Activated CD4-positive, alpha-beta memory T cell treated with anti-CD3 and anti-CD28 coated beads for 36 hours (primary cell): ENCODE results near the gene GMNN. TPM values are rescaled to one million over a fixed set of nuclear protein-coding genes. Genes with fewer than 3 reads are reported as not detected.
"Not testable (repeated sequence)": the region's sequence is repeated elsewhere in the genome, so short reads cannot be mapped to it uniquely, and the experiment has no call there.

ENCODE experiments used
- CTCF ChIA-PET: fragments of 350-600 bp; sonication (Branson Sonifier 250); formaldehyde crosslinking; loops from one replicate; lab custom pipeline; 2021; ENCODE audit warnings: antibody characterized with exemption, inconsistent platforms; lab: Charles Lee
- POLR2A ChIA-PET: fragments of 350-600 bp; sonication (Branson Sonifier 250); formaldehyde crosslinking; loops from one replicate; lab custom pipeline; 2021; ENCODE audit warnings: antibody characterized with exemption; lab: Charles Lee
- DNase-seq: peaks from one replicate; pipeline ENCODE4 v3.0.0-alpha.2; 2020
- H3K27ac Mint-ChIP-seq: one replicate; pipeline ENCODE4 v1.8.0; 2021; ENCODE audit warnings: mixed read lengths
- H3K27me3 Mint-ChIP-seq: one replicate; pipeline ENCODE4 v1.8.0; 2021; ENCODE audit warnings: mixed read lengths
- H3K36me3 Mint-ChIP-seq: one replicate; pipeline ENCODE4 v1.8.0; 2021; ENCODE audit warnings: mixed read lengths
- H3K4me1 Mint-ChIP-seq: one replicate; pipeline ENCODE4 v1.8.0; 2021; ENCODE audit warnings: low read depth, mixed read lengths
- H3K4me3 Mint-ChIP-seq: one replicate; pipeline ENCODE4 v1.8.0; 2021; ENCODE audit warnings: mild to moderate bottlenecking, mixed read lengths
- H3K9me3 Mint-ChIP-seq: one replicate; pipeline ENCODE4 v1.8.0; 2021; ENCODE audit warnings: mixed read lengths
- intact Hi-C: fragments of 100-400 bp; cut with micrococcal nuclease; formaldehyde crosslinking; loops from one replicate; pipeline ENCODE4 v1.15.1; 2023
- total RNA-seq, 2 experiments: library from RNA; stranded (reverse); gene quantifications; one replicate each; pipeline ENCODE4 v1.2.3, GENCODE V29; 2021

GMNN gene
- total RNA-seq, 2 experiments from 2014 or later = 76.5 to 77.4 TPM

DNA sequence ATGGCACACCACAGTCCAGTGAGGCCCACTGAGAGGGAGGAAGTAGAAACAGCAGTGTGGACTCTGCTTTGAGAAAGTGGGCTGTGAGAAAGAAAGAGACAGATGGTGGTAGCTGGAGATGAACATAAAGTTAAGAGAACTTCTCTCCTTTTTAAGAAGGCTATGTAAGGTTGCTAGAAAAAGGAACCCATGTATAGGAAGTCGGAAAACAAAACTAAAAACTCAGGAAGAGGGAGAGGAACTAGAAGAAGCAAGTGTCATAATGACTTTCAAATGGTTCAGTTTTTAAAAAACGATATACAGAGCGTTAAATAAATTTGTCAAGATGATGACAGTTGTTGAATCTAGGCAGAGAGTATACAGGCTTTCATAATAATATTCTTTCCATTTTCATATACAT is 25.4 kb upstream of the GMNN start:
- H3K27me3 Mint-ChIP-seq = peaks cover 2% of the 10 kb centered on the region
- no peak overlapping the region for H3K27ac Mint-ChIP-seq
- H3K4me1 Mint-ChIP-seq = peaks cover 2% of the 10 kb centered on the region
- peaks cover 3% of the 10 kb centered on the region for H3K9me3 Mint-ChIP-seq
- no peak for DNase-seq
- H3K4me3 Mint-ChIP-seq = no peak overlapping the region
- POLR2A ChIA-PET = no interaction called here
- CTCF ChIA-PET = interaction anchor here (0.6 kb wide), 1 partner anchor 163 kb away, joined by 4 read pairs; no protein-coding TSS in a partner anchor
- intact Hi-C loops = no loop called here
- H3K36me3 Mint-ChIP-seq = no peaks in the 10 kb centered on the region

DNA sequence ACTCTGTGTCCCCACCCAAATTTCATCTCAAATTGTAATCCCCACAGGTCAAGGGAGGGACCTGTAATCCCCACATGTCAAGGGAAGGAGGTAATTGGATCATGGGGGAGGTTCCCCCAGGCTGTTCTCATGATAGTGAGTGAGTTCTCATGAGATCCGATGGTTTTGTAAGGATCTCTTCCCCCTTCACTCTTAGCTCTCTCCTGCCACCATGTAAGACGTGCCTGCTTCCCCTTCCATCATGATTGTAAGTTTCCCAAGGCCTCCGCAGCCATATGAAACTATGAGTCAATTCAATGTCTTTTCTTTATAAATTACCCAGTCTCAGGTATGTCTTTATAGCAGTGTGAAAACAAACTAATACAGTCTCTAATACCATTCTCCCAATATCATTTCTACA is 23.9 kb upstream of the GMNN start:
- H3K4me1 Mint-ChIP-seq, H3K27me3 Mint-ChIP-seq, H3K27ac Mint-ChIP-seq, H3K9me3 Mint-ChIP-seq, H3K36me3 Mint-ChIP-seq, DNase-seq, H3K4me3 Mint-ChIP-seq, CTCF ChIA-PET, intact Hi-C loops: not testable (repeated sequence)
- POLR2A ChIA-PET = interaction anchor here (1.4 kb wide), 1 partner anchor 39 kb away, joined by 4 read pairs; no protein-coding TSS in a partner anchor

DNA sequence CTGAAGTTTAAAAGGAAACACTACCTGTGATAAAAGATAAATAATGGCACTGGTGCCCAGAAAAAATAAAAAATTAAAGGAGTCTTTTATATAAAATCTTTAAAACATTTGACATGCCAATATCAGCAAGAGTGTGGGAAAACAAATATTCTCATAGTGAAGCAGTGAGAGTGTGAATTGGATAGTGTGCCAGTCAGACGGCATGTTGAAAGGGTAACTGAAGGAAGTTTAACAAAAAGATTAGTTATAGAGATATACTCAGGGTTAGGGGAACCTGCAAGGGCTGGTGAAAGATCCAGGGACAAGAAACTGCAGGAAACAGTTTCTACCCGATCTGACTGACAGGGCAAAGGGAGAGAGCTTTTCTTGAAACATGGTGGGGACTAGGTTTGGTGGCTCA is 22.2 kb upstream of the GMNN start:
- CTCF ChIA-PET = no interaction called here

DNA sequence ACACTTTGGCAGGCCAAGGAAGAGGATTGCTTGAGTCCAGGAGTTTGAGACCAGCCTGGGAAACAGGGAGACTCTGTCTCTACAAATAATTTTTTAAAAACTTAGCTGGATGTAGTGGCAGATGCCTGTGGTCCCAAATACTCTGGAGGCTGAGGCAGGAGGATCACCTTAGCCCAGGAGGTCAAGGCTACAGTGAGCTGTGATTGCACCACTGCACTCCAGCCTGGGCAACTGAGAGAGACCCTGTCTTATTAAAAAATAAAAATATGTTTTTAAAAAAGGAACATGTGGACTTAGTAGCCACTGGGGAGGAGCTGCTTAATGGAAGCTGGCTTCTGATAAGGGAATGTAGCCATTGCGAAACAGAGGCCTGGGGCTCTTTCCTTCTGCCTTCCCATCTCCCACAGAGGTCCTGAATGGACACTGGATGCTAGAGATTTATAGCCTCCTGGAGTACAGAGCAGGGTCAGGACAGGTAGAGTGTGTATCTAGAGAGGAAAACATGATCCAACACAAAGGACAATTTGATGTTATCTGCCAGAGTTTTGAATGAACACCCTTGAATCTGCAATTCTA is 21.7 kb upstream of the GMNN start:
- H3K4me3 Mint-ChIP-seq = no peak overlapping the region
- ChIA-PET POLR2A (no interaction called here), CTCF (no interaction called here)
- DNase-seq = no peak
- peaks cover 1% of the 10 kb centered on the region for H3K27me3 Mint-ChIP-seq
- no peaks in the 10 kb centered on the region for H3K4me1 Mint-ChIP-seq
- H3K9me3 Mint-ChIP-seq = peaks cover 3% of the 10 kb centered on the region
- H3K36me3 Mint-ChIP-seq = no peaks in the 10 kb centered on the region
- intact Hi-C loops = no loop called here
- no peak overlapping the region for H3K27ac Mint-ChIP-seq

More for the DNA sequence above, 22.2 kb upstream of the GMNN start:
- H3K9me3 Mint-ChIP-seq = peaks cover 3% of the 10 kb centered on the region
- H3K4me1 Mint-ChIP-seq = no peaks in the 10 kb centered on the region
- intact Hi-C loops = no loop called here
- no peak overlapping the region for H3K4me3 Mint-ChIP-seq
- H3K27me3 Mint-ChIP-seq = peaks cover 1% of the 10 kb centered on the region
- POLR2A ChIA-PET = no interaction called here
- no peak for DNase-seq
- no peaks in the 10 kb centered on the region for H3K36me3 Mint-ChIP-seq
- H3K27ac Mint-ChIP-seq = no peak overlapping the region

DNA sequence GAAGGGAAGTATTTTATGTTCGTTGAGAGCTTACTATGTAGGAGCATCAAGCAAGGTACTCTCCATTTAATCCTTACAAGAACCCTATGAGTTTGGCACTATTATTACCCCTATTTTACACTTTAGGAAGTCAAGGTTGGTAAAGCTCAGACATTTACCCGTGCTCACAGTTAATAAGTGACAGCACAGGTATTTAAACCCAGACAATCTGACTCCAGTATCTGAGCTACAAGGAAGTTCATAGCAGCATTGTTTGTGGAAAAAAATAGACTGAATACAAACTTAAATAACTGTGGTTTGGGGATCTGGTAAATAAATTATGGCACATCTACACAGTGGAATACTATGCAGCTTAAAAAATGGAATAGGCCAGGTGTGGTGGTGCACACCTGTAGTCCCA is 21.2 kb upstream of the GMNN start:
- intact Hi-C loops = no loop called here
- Mint-ChIP-seq H3K36me3 (no peaks in the 10 kb centered on the region), H3K4me3 (no peak overlapping the region), H3K27me3 (peaks cover 1% of the 10 kb centered on the region), H3K9me3 (peaks cover 3% of the 10 kb centered on the region), H3K27ac (no peak overlapping the region), H3K4me1 (no peaks in the 10 kb centered on the region)
- CTCF ChIA-PET = no interaction called here
- DNase-seq = no peak
- POLR2A ChIA-PET = no interaction called here

DNA sequence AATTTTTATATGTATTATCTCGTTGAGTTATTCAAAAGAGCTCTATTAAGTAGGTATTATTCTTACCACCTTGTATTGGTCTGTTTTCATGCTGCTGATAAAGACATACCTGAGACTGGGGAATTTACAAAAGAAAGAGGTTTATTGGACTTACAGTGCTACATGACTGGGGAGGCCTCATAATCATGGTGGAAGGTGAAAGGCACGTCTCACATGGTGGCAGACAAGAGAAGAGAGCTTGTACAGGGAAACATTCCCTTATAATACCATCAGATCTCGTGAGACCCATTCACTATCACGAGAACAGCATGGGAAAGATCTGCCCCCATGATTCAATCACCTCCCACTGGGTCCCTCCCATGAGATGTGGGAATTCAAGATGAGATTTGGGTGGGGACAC is 20.4 kb upstream of the GMNN start:
- H3K4me1 Mint-ChIP-seq, intact Hi-C loops, DNase-seq, H3K27me3 Mint-ChIP-seq, H3K4me3 Mint-ChIP-seq, H3K9me3 Mint-ChIP-seq, CTCF ChIA-PET, POLR2A ChIA-PET, H3K36me3 Mint-ChIP-seq, H3K27ac Mint-ChIP-seq: not testable (repeated sequence)

DNA sequence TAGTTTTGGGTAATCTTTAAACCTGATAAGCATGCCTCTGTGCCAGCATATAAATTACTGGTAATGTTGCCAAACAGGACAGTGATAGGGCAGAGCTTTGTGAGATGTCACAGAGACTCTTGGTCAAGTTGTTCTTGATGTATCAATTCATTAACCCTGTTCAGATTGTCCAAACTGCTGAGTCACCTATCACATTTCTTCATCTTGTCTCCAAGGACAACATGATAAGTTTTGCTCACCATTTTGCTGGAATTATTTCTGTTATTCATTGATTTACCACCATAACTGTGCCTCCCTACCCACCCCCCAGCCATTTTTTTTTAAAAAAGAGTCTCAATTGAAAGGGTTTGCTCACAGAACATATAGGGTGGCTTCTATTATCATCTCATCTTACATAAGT is 19.5 kb upstream of the GMNN start:
- H3K27ac Mint-ChIP-seq = no peak overlapping the region
- ChIA-PET CTCF (no interaction called here), POLR2A (no interaction called here)

DNA sequence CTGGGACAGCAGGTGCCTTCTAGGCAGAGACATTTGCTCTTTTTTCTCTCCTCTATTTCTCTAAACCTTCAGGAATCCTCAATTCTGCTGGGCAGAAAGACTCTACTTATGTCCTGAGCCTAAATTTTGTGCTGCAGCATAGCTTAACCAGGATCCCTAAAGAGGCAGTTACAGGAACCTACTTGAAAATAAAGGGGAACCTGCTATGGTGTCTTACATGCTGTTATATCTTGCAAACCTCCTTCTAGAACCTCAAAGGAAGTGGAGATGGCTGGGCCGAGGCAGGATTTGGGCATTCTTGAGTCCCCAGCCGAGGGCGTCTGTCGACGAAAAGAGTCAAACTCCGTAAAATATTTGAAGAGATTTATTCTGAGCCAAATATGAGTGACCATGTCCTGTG is 17.1 kb upstream of the GMNN start:
- DNase-seq = no peak
- no peak overlapping the region for H3K27ac Mint-ChIP-seq
- H3K27me3 Mint-ChIP-seq = no peaks in the 10 kb centered on the region
- no peaks in the 10 kb centered on the region for H3K36me3 Mint-ChIP-seq
- H3K9me3 Mint-ChIP-seq = no peaks in the 10 kb centered on the region
- intact Hi-C loops = no loop called here
- H3K4me1 Mint-ChIP-seq = peaks cover 3% of the 10 kb centered on the region
- ChIA-PET POLR2A (no interaction called here), CTCF (no interaction called here)
- no peak overlapping the region for H3K4me3 Mint-ChIP-seq

More for the DNA sequence above, 19.5 kb upstream of the GMNN start:
- Mint-ChIP-seq H3K4me3 (no peak overlapping the region), H3K4me1 (no peaks in the 10 kb centered on the region), H3K9me3 (peaks cover 3% of the 10 kb centered on the region), H3K27me3 (peaks cover 1% of the 10 kb centered on the region), H3K36me3 (no peaks in the 10 kb centered on the region)
- intact Hi-C loops = no loop called here
- DNase-seq = no peak

DNA sequence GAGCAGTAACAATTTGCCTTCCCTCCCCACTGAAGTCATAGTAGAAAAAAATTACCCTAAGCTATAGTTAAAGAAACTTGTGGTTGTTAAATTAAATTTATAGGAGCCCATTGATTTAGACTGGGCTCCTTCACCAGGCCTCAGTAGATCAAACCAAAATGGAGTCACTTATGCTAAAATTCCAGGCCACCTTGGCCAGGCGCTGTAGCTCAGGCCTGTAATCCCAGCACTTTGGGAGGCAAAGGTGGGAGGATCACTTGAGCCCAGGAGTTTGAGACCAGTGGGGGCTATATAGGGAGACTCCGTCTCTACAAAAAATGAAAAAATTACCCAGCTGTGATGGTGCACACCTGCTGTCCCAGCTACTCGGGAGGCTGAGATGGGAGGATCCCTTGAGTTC is 15.0 kb upstream of the GMNN start:
- CTCF ChIA-PET = interaction anchor here (1.6 kb wide), 1 partner anchor 38 kb away, joined by 4 read pairs; no protein-coding TSS in a partner anchor
- Mint-ChIP-seq H3K9me3 (no peaks in the 10 kb centered on the region), H3K27ac (no peak overlapping the region), H3K27me3 (no peaks in the 10 kb centered on the region), H3K4me1 (peaks cover 3% of the 10 kb centered on the region), H3K4me3 (no peak overlapping the region), H3K36me3 (no peaks in the 10 kb centered on the region)
- POLR2A ChIA-PET = no interaction called here
- no peak for DNase-seq
- intact Hi-C loops = loop anchor here (10.0 kb wide), 1 partner anchor 475 kb away; no protein-coding TSS in a partner anchor

DNA sequence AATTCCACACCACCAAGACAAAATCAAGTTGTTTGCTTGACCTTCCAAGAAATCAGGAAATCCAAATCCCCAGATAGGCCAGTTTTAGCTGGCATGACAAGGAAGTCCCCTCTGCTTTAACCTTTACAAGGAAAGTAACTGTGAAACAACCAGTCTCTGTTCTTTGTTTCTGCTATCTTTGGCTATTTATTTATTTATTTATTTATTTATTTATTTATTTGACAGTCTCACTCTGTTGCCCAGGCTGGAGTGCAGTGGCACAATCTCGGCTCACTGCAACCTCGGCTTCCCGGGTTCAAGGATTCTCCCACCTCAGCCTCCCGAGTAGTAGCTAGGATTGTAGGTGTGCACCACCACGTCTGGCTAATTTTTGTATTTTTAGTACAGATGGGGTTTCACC is 14.5 kb upstream of the GMNN start:
- Mint-ChIP-seq H3K9me3 (no peaks in the 10 kb centered on the region), H3K4me3 (no peak overlapping the region), H3K36me3 (no peaks in the 10 kb centered on the region), H3K27me3 (no peaks in the 10 kb centered on the region), H3K4me1 (peaks cover 3% of the 10 kb centered on the region), H3K27ac (no peak overlapping the region)
- ChIA-PET POLR2A (no interaction called here), CTCF (interaction anchor here (1.0 to 1.6 kb wide), 2 partner anchors 13 to 38 kb away, joined by 3 to 4 read pairs; no protein-coding TSS in a partner anchor)
- no peak for DNase-seq
- intact Hi-C loops = loop anchor here (10.0 kb wide), 1 partner anchor 475 kb away; no protein-coding TSS in a partner anchor

DNA sequence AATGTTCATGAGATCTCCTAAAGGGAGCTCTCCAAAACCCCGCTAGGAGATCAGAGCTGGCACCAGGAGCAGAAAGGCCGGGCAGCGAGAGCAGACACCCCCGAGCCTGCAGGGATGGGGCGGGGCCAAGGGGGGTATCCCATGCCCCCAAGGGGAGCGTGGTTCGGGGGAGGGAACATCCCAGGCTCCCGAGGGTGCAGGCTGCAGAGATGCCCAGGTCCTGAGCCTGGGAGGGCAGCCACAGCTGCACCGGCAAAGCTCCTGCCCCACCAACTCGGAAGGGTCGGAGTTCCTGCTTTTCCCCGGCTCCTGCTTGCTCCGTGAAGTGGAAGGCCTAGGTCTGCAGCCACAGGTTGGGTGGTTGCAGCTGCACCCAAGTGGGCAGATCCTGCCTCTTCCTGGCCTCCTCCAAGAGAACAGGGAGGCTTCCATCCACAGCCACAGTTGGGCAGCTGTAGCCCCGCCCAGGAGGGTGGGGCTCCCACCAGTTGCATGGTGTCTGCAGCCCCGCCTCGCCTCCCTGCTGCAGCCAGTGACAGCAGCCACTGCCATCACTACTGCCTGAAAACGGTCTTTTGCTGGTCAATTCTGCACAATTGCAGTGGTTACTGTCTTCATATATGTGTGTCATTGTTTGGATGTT is 13.4 kb upstream of the GMNN start:
- ChIA-PET CTCF (interaction anchor here (0.6 to 1.4 kb wide), 3 partner anchors 177 to 310 kb away, joined by 3 to 4 read pairs (median 3); no protein-coding TSS in a partner anchor), POLR2A (no interaction called here)
- no peak for DNase-seq
- peaks cover 5% of the 10 kb centered on the region for H3K4me1 Mint-ChIP-seq
- H3K36me3 Mint-ChIP-seq = no peaks in the 10 kb centered on the region
- no peaks in the 10 kb centered on the region for H3K27me3 Mint-ChIP-seq
- H3K27ac Mint-ChIP-seq = no peak overlapping the region
- no peaks in the 10 kb centered on the region for H3K9me3 Mint-ChIP-seq
- intact Hi-C loops = loop anchor here (10.0 kb wide), 1 partner anchor 477 kb away; no protein-coding TSS in a partner anchor
- no peak overlapping the region for H3K4me3 Mint-ChIP-seq

DNA sequence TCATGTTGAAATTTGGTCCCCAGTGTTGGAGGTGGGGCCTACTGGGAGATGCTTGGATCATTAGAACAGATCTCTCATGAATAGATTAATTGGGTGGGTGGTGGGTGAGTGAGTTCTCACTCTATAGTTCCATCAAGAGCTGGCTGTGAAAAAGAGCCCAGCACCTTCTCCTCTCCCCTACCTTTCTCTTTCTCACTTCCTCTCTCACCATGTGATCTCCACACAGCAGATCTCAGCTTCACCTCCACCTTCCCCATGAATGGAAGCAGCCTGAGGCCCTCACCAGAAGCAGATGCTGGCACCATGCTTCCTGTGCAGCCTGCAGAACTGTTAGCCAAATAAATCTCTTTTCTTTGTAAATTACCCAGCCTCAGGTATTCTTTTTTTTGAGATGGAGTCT is 12.9 kb upstream of the GMNN start:
- no peak overlapping the region for H3K4me3 Mint-ChIP-seq
- no peak overlapping the region for H3K27ac Mint-ChIP-seq
- intact Hi-C loops = loop anchor here (10.0 kb wide), 1 partner anchor 477 kb away; no protein-coding TSS in a partner anchor
- H3K27me3 Mint-ChIP-seq = no peaks in the 10 kb centered on the region
- DNase-seq = no peak
- POLR2A ChIA-PET = no interaction called here
- H3K36me3 Mint-ChIP-seq = no peaks in the 10 kb centered on the region
- CTCF ChIA-PET = interaction anchor here (1.2 to 1.4 kb wide), 2 partner anchors 178 to 181 kb away, joined by 3 to 4 read pairs; no protein-coding TSS in a partner anchor
- H3K4me1 Mint-ChIP-seq = peaks cover 5% of the 10 kb centered on the region
- no peaks in the 10 kb centered on the region for H3K9me3 Mint-ChIP-seq
